GM18867 (cell line): ENCODE measurements around the gene P2RY11.

Experiments
- ATAC-seq: cut with Tn5 transposase; IDR thresholded peaks from one replicate; pipeline ENCODE4 v1.9.1; 2021; ENCODE audit warnings: mild to moderate bottlenecking, moderate library complexity; ENCODE audit not compliant: unreplicated experiment

Gene P2RY11

DNA sequence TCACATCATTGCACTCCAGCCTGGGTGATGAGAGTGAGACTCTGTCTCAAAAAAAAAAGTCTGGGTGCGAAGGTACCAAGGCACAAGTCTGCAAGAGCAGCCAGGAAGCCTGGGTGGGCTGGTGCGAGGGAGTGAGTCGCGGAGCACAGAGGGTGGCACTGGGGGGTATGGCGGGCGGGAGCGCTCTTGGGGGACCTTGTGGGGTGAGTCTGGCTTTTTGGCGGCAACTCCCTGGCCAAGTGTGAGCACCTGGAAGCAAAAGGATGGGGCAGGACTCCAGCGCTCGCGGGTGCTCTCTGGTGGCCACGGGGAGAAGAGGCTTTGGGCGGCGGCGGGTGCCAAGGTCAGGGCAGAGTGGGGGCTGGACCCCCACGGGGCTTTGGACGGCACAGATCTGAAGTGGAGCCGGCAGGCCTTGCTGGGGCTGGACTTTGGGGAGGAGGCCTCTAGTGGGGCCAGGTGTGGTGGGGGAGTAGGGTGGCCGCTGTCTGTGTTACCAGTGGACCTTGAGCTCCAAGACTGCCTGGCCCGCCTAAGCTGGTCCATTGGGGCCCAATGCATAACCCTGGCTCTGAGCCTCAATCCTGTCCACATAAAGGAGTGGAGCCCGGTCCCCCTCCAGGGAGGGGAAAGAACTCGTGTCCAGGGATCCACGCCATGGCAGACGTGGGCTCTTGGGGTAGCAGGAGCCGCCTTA, 1.6 kb downstream of the P2RY11 start:
- no peak for ATAC-seq

DNA sequence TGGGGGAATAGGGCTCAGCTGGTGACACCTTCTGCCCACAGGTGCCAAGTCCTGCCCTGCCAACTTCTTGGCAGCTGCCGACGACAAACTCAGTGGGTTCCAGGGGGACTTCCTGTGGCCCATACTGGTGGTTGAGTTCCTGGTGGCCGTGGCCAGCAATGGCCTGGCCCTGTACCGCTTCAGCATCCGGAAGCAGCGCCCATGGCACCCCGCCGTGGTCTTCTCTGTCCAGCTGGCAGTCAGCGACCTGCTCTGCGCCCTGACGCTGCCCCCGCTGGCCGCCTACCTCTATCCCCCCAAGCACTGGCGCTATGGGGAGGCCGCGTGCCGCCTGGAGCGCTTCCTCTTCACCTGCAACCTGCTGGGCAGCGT, 2.1 kb downstream of the P2RY11 start:
- no peak for ATAC-seq

DNA sequence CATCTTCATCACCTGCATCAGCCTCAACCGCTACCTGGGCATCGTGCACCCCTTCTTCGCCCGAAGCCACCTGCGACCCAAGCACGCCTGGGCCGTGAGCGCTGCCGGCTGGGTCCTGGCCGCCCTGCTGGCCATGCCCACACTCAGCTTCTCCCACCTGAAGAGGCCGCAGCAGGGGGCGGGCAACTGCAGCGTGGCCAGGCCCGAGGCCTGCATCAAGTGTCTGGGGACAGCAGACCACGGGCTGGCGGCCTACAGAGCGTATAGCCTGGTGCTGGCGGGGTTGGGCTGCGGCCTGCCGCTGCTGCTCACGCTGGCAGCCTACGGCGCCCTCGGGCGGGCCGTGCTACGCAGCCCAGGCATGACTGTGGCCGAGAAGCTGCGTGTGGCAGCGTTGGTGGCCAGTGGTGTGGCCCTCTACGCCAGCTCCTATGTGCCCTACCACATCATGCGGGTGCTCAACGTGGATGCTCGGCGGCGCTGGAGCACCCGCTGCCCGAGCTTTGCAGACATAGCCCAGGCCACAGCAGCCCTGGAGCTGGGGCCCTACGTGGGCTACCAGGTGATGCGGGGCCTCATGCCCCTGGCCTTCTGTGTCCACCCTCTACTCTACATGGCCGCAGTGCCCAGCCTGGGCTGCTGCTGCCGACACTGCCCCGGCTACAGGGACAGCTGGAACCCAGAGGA, 2.6 kb downstream of the P2RY11 start:
- no peak for ATAC-seq

DNA sequence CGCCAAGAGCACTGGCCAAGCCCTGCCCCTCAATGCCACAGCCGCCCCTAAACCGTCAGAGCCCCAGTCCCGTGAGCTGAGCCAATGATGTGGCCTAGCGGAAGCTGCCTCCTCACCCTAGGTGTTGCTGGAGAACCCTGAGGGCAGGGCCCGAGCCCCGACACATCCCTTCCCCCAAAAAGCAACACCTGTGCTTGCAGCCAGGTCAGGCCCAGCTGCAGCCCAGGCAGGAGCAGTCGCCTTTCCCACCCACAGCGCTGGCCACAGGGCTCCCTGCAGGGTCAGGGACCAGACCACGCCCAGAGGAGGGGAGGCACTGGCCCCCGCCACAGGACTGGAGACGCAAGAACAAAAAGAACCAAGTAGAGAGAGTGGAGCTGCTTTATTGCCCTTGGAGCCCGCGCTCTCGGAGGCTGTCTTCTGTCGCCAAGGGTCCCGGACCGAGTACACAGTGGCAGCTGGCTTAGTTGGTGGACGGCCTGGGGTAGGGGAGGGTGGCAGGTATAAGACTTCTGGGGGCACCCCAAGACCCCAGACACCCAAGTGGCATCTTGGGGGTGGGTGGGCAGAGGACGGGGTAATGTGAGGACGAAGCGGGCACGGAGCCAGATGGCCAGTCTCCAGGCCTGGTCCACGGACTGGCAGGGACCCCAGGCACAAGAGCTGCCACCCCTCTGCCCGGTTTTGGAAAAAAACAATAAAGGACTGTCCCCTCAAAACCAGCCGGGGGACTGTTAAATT, 3.3 kb downstream of the P2RY11 start:
- ATAC-seq, result no peak

DNA sequence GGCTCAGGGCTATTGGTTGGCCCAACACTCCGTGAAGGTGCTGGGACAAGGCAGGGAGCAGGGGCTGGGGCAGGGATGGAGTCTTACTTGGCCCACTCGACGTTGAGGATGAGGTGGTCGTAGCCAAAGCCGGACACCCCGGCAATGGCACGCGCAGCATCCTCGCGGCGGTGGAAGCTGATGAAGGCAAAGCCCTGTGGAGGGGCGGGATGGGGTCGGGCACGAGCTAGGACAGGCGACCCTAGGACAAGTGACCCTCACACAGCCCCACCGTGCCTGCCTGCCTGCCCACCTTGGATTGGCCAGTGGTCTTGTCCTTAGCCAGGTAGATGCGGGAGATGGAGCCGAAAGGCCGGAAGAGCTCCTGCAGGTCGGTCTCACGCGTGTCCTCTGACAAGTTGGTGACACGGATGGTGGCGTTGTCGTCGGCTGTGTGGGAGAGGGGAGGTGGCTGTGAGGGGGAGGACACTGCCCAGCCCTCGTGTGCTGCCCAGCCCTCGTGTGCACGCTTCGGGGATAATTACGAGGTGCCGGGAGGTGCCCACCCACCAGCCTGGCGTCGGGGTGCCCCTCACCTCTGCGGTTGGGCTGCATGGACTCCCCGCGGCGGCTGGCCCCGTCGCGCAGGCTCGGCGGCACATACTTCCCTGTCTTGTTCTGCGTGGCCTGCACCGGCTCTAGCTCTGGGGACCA, 4.0 kb downstream of the P2RY11 start:
- ATAC-seq, result no peak

DNA sequence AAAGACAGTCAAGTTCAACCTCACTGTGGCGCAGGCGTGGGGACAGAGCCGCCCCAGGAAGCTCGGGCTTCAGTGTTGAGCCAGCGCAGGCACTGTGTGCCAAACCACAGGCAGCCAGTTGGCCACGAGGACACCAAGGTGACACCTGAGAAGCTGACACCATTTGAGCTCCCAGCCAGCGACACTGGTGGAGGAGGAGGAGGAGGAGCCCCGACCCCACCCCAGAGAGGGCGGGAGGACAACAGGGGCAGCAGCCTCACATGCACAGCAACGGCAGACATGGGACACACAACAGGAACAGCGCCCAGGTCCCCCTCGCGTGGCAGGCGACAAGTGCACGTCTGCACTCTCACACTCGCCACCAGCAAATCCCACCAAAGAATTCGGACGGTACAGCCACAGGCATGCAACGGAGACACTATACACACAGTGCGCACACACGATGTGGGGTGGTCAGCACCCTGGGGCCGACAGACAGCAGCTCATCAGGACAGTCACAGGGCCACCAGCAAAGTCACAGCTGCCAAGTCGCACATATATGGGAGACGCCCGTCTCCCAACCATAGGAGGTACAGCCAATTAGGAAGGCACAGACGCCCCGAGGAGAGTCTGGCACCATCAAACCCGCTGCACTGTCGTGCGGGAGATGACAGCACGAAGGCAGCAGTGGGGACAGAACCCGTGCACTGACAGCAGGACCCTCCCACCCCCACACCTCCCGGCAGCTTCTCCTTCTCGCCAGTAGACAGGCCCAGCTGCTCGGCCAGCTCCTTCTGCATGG, 4.8 kb downstream of the P2RY11 start:
- ATAC-seq, result no peak

DNA sequence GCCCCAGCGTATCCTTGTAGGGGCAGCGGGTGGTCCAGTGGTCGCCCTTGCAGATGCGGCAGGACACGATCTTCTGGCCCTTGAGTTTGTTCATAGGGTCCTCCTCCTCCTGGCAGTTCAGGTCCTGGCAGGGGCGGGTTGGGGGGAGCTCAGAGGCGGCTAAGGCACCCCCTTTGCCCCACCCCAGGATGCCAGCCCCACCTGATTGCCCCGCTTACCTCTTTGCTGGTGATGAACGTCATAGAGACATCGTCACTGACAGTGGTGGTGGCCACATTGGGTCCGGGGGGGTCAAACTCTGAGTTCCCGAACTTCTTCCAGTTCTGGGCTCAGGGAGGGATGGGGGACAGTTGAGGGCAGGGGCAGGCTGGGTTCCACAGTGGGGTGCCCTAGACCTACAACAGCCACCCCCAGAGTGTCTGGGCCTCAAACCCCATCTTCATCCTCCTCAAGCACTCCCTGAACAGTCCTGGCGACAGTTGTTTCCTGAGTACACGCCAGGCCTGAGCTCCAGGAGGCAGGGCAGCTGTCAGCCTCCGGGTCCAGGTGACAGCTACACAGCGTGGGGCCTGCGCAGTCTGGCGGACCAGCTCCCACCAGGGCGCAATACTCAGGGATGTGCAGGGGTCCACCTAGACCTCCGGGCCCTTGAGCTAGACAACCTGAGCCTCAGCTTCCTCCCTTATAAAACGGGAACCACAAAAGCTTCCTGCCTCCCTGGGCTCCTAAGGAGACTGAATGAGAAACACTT, 5.5 kb downstream of the P2RY11 start:
- ATAC-seq, result no peak

DNA sequence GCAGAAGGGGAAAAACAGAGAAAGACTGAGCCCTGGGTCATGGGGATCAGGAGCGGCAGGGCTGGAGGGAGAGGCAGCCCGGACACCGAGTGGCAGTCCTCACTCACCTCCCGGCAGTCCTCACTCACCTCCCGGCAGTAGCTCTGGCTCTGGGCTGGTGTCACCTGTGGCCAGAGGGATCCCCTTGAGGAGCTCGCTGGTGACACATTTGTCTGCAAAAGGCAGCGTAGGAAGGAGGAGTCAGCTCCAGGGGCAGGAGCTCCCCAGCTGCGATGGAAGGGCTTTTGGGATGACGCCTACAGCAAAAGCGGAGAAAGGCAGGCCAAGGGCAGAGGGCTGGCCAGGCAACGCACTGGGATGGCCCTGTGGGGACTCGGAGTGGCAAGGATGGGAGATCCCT, 7.5 kb downstream of the P2RY11 start:
- no peak for ATAC-seq

DNA sequence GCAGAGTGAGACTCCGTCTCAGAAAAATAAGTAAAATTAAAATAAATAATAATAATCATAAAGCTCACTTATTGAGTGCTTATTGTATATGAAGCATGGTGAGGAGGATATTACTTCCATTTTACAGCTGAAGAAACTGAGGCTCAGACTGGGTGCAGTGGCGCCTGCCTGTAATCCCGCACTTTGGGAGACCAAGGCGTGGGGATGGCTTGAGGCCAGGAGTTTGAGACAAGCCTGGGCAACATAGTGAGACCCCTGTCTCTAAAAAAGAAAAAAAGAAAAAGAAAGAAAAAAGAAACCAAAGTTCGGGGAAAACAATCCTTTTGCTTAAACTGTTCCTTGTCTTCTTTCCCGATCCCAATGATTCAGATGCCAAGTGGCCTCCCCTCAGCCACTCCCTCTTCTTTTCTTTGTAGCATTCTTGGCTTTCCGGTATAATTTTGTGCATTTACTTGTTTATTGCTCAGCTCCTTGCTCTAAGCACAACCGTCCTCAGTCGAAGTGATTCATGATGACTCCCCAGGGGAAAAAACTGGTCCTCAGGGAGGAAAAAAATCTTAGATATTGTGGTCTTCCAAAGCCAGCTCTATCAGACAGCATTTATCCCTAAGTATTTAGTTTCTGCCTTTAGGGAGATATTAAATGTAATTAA, 9.2 kb downstream of the P2RY11 start:
- ATAC-seq, result no peak

DNA sequence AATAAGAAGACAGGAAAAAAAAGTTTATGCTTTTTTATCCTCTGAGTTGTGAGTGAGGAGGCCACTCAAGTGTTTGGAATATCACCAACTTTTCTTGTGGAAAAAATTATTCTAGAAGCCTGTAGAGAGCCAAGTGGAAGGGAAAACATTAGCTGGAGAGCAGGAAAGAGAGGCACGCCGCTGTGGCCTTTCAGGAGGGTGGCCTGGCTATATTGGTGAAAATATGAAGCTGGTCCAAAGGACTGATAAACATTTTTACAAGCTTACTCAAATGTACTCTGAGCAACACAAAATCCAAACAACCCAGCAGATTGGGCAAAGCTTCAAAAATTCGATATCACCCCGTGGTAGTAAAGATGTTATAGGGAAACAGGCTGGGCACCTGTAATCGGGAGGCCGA, 10.6 kb downstream of the P2RY11 start:
- ATAC-seq, result no peak

DNA sequence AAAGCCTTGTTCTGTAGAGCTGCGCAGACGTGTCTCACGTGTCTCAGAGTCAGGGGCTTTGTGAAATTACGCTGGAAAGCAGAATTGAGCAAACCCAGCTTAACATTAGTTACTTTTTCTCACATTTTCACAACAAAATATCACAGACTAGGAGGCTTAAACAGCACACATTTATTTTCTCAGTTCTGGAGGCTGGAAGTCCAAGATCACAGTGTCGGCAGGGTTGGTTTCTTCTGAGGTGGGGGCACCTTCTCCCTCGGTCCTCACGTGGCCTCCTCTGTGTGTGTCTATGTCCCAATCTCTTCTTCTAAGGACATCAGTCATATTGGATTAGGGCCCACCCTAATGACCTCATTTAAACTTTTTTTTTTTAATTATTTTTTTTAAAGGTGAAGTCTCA, 12.9 kb downstream of the P2RY11 start:
- no peak for ATAC-seq

DNA sequence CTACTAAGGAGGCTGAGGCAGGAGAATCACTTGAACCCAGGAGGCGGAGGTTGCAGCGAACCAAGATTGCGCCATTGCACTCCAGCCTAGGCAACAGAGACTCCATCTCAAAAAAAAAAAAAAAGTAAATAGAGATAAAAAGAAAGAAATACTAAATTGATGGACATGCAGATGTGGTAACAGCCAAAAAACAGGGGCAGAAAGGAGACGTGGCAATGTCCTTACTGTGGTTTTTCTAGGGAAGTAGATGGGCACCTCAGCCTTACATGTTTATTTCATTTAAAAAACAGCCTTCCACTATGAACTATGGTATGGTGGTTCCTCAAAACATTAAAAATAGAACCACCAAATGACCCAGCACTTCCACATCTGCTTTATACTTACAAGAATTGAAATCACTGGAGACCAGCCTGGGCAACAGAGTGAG, 14.7 kb downstream of the P2RY11 start:
- no peak for ATAC-seq

DNA sequence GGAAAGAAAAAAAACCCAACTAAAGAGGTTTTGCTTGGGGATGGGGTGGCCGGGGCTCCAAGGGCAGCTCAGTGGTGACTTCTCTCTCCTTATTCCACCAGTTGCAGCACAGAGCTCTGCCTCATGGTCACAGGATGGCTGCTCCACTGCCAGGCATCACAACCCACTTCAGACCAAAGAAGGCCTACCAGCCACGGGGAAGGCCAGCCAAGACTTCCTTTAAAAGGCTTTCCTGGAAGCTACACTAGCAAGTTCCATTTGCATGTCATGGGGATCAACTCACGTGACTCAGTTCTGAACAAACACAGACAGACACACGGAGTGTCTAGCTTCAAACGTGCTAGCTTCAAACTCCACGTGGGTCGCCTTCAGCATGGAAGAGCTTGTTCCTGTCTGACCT, 21.4 kb downstream of the P2RY11 start:
- no peak for ATAC-seq

DNA sequence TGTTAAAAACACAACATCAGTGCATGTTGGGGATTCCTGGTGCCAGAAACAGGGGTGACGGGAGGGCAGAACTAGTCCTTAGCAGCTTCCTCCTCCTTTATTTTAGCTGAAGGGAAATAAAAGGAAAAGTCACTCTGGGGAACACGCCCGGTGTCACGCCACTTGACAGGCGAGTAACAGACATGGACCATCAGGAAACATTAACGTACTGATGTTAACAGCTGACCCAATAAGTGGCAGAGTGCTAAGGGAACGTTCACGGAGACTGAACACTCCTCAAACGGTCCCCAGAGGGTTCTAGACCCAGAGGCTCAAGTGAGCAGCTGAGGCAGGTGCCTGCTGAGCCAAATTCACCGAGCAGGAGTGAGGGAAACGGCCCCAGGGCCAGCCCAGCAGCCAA, 22.1 kb downstream of the P2RY11 start:
- ATAC-seq, result no peak

DNA sequence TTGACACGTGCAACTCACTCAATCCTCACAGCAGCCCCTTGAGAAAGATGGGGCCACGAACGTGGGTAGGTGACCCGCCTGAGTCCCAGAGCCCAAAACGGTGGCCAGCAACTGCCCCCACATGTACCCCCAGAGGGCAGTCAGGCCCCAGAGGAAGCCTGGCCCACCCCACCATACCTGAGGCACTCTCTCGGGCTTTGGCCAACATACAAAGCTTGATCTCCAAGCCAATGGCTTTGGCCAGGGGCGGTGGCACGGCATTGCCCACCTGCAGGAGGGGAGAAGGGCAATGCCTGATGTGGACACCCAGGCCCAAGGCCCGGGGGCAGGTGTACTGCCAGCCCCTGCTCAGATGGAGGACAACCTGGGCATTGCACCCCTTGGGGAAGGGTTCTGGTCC, 22.5 kb downstream of the P2RY11 start:
- no peak for ATAC-seq

DNA sequence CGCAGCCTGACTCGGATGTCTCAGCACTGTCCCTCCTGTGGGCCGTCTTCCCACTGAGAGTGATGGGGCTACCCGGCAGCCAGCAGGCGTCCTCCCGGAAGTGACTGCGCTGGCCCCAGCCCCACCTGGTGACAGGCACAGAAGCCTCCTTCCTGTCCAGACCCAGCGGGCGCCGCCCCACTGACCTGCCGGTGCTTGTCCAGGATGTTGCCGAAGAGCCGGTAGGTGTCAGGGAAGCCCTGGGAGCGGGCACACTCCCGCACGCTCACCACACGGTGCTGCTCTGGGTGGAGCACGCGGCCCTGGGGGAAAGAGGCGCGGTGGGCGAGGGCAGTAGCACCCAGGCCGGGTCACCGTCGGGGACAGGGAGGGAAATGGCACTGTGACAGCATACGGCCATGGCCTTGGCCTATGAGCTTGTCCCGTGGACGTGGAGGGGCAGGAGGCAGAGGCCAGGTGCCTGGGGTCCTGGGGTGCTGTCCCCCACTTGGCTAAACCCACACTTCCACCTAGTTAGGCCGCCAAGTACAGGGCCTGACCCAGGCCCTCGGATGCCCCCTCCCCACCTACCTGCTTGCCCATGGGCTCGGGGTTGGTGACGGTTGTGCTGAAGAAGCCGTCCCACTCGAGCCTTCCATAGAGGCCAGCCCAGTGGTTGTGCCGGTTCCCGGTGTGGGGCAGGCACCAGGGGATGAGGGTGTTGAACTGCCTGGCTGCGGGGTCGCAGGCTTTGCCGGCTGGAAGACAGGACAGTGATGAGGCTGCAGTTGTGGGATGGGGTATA, 24.2 kb downstream of the P2RY11 start:
- no peak for ATAC-seq

DNA sequence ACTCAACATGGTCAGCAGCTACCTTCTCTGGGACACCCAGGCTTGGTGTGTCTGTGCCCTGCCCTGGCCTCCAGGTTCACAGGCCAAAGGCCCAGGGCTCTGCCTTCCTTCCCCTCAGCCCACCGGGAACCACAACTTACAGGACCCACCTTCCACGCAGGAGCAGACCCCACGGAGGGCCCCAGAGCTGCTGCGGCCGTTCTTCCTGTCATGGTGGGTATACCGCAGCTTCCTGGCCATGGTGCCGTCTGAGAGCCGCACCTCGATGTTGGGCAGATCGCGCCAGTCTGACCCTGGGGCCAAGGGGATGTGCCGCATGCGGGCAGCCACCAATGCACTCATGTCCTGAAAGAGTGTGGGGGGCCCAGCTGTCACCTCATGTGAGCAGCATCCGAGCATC, 25.4 kb downstream of the P2RY11 start:
- ATAC-seq, result no peak

DNA sequence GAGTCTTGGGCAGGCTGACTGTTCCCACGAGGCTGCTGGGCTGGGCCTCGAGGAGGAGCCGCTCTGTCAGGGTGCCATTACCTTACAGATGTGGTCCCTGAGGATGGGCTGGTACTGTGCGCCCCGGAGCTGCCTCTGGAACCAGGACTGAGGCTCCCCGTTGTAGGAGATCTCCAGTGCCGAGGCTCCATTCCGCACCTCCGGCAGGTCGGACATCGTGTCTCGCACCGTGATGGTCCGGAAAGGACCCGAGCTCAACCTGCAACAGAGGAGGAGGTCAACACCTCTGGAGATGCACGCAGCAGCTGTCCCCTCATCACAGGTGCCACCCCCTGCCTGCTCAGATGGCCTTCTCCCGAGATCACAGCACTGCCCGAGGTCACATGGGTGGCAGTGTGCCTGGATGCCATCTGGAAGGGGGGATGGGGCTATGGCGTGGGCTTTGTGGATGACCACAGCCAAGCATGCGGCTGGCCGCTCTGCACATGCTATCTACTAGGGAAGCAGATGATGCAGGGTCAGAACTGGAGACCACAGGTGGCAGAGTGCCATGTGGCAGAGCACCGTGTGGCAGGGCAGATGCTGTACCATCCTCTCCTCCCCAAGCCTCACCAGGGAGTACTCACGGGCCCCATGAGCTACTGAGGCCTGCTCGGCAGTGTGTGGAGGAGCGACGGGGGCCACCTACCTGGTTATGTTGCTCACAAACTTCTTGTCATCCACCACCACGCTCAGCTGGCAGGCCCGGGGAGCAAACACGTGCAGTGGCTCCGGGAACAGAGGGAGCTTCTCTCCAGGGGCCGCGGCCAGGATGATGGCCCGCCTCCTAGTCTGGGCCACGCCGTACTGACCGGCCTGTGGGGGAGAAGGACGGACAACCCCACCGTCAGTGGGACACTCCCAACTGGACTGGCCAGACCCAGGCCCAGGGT, 26.5 kb downstream of the P2RY11 start:
- ATAC-seq, result no peak
